Neuronal stem cell (in vitro differentiated cells): ENCODE data around the gene CADM2.

Experiments
- DNase-seq: peaks from one replicate; pipeline ENCODE4 v3.0.0-alpha.2; 2013; ENCODE audit warnings: low spot score
- H2AFZ ChIP-seq: one replicate; pipeline ENCODE4 v1.6.1; 2013; ENCODE audit warnings: mild to moderate bottlenecking, low read length, inconsistent platforms
- H2AK5ac ChIP-seq: 2 replicates; pipeline ENCODE4 v1.6.1; 2013; ENCODE audit warnings: low read depth, mild to moderate bottlenecking, inconsistent platforms, low read length, moderate library complexity, mixed read lengths
- H2BK120ac ChIP-seq: 2 replicates; pipeline ENCODE4 v1.6.1; 2013; ENCODE audit warnings: low read depth, mild to moderate bottlenecking, inconsistent platforms, low read length, moderate library complexity, mixed read lengths
- H2BK12ac ChIP-seq: one replicate; pipeline ENCODE4 v1.6.1; 2013; ENCODE audit warnings: low read length, inconsistent platforms
- H2BK15ac ChIP-seq: 2 replicates; pipeline ENCODE4 v1.6.1; 2013; ENCODE audit warnings: mild to moderate bottlenecking, low read length, inconsistent platforms, mixed read lengths
- H2BK5ac ChIP-seq: one replicate; pipeline ENCODE4 v1.6.1; 2013; ENCODE audit warnings: inconsistent platforms, mild to moderate bottlenecking, low read length, moderate library complexity
- H3K14ac ChIP-seq: one replicate; pipeline ENCODE4 v1.6.1; 2013; ENCODE audit warnings: low read length, inconsistent platforms
- H3K18ac ChIP-seq: 2 replicates; pipeline ENCODE4 v1.6.1; 2013; ENCODE audit warnings: low read length, inconsistent platforms
- H3K23ac ChIP-seq: 2 replicates; pipeline ENCODE4 v1.6.1; 2013; ENCODE audit warnings: low read depth, mild to moderate bottlenecking, mixed read lengths, low read length, inconsistent platforms; ENCODE audit not compliant: poor library complexity
- H3K27ac ChIP-seq: replicated peaks from 3 replicates; pipeline ENCODE4 v1.5.1; 2013; ENCODE audit warnings: low read length, inconsistent platforms
- H3K27me3 ChIP-seq, 3 experiments: 2 replicates each; pipeline ENCODE4 v1.6.1; 2013; ENCODE audit warnings: low read length in 3 of 3, mild to moderate bottlenecking in 2 of 3, inconsistent platforms in 1 of 3, low read depth in 1 of 3, mixed read lengths in 1 of 3, moderate library complexity in 1 of 3; ENCODE audit not compliant: control insufficient read depth in 3 of 3, insufficient read depth in 3 of 3
- H3K36me3 ChIP-seq, 2 donors: replicated peaks in 1 of 2; 2 replicates each; pipeline ENCODE4 v1.6.1; 2013; ENCODE audit warnings: low read length in 2 of 2; ENCODE audit not compliant: control insufficient read depth in 2 of 2, insufficient read depth in 2 of 2
- H3K4ac ChIP-seq: 2 replicates; pipeline ENCODE4 v1.6.1; 2013; ENCODE audit warnings: inconsistent platforms, mild to moderate bottlenecking, low read length, moderate library complexity
- H3K4me1 ChIP-seq, 2 donors: 1 replicate in 1 of 2; 2 replicates in 1 of 2; pipeline ENCODE4 v1.6.1; 2013; ENCODE audit warnings: low read length in 2 of 2, low read depth in 1 of 2; ENCODE audit not compliant: control insufficient read depth in 2 of 2, insufficient read depth in 1 of 2
- H3K4me2 ChIP-seq: one replicate; pipeline ENCODE4 v1.6.1; 2013; ENCODE audit warnings: mild to moderate bottlenecking, low read length, inconsistent platforms; ENCODE audit not compliant: insufficient read depth, poor library complexity, severe bottlenecking
- H3K4me3 ChIP-seq, 2 donors: 2 replicates each; pipeline ENCODE4 v1.5.1; 2013; ENCODE audit warnings: low read length in 2 of 2, mild to moderate bottlenecking in 2 of 2, inconsistent platforms in 1 of 2, moderate library complexity in 1 of 2
- H3K79me1 ChIP-seq: one replicate; pipeline ENCODE4 v1.6.1; 2013; ENCODE audit warnings: low read depth, mild to moderate bottlenecking, inconsistent platforms, low read length, moderate library complexity
- H3K9ac ChIP-seq: one replicate; pipeline ENCODE4 v1.6.1; 2013; ENCODE audit warnings: mild to moderate bottlenecking, low read depth, low read length, inconsistent platforms; ENCODE audit not compliant: poor library complexity
- H3K9me3 ChIP-seq, 2 donors: replicated peaks in 1 of 2; 2 replicates each; pipeline versions ENCODE3 to v1.6.1; 2013; ENCODE audit warnings: low read length in 2 of 2, mild to moderate bottlenecking in 2 of 2, inconsistent platforms in 1 of 2, low read depth in 1 of 2, mixed read lengths in 1 of 2, moderate library complexity in 1 of 2; ENCODE audit not compliant: control insufficient read depth in 2 of 2, insufficient read depth in 1 of 2
- H4K8ac ChIP-seq: one replicate; pipeline ENCODE4 v1.6.1; 2013; ENCODE audit warnings: low read depth, mild to moderate bottlenecking, inconsistent platforms, low read length, moderate library complexity
- H4K91ac ChIP-seq: one replicate; pipeline ENCODE4 v1.6.1; 2013; ENCODE audit warnings: low read length, low read depth, mild to moderate bottlenecking, inconsistent platforms; ENCODE audit not compliant: poor library complexity
- WGBS, 2 donors: extraction: QIAGEN DNeasy Blood & Tissue Kit; methylation state at CpG; one replicate each; pipeline ENCODE4 v1.1.7; 2013; ENCODE audit warnings: missing lambda C conversion rate in 2 of 2, mixed read lengths in 1 of 2; ENCODE audit not compliant: insufficient read length in 2 of 2, insufficient replicate concordance in 1 of 2; ENCODE audit errors: extremely low coverage in 2 of 2; 5-methylcytosine and 5-hydroxymethylcytosine counted together

CADM2 gene

GRCh38 chr3:85740561-85740960, 781.8 kb downstream of the CADM2 start:
- Histone ChIP-seq H3K27ac (no peak overlapping the region), H3K4me1 (no peaks in the 10 kb centered on the region), H4K91ac (no peak overlapping the region), H3K9ac (no peak overlapping the region), H4K8ac (no peak overlapping the region), H3K79me1 (no peaks in the 10 kb centered on the region), H2BK5ac (no peak overlapping the region), H3K14ac (no peak overlapping the region), H3K27me3 (no peaks in the 10 kb centered on the region), H3K23ac (no peak overlapping the region), H3K18ac (no peak overlapping the region), H3K36me3 (no peaks in the 10 kb centered on the region), H3K4me3 (no peak overlapping the region), H3K9me3 (no peaks in the 10 kb centered on the region), H2BK15ac (no peak overlapping the region), H2AK5ac (no peak overlapping the region), H2BK120ac (no peak overlapping the region), H3K4ac (no peak overlapping the region), H2BK12ac (no peak overlapping the region), H2AFZ (no peak overlapping the region), H3K4me2 (no peak overlapping the region)
- no CpG with 5 or more reads among the region's 2 CpGs for WGBS, 2 donors
- DNase-seq: no peak

DNA sequence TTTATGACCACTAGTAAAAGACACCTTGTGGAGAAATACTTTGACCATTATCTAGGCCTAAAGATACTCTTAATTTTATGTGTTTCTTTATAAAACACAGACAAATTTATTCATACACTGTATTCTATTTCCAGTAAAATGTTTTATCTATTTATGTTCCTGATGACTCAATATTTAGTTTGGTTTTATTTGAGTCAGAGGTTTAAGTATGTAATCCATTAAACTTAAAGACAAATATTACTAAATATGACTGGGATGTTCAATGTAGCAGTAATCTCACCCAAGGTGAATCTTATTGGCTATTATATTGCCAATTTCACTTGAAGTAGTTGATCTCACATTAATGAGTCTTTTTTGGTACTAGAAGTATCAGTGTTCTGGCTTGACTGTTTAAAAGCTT, 799.7 kb downstream of the CADM2 start:
- H4K91ac ChIP-seq: no peak overlapping the region
- no peaks in the 10 kb centered on the region for H3K9me3 ChIP-seq
- no peak overlapping the region for H2BK120ac ChIP-seq
- no peak overlapping the region for H2AK5ac ChIP-seq
- H4K8ac ChIP-seq: no peak overlapping the region
- no peak overlapping the region for H3K4me3 ChIP-seq
- no peak overlapping the region for H3K23ac ChIP-seq
- no peaks in the 10 kb centered on the region for H3K79me1 ChIP-seq
- no peak overlapping the region for H3K14ac ChIP-seq
- no peak overlapping the region for H2BK5ac ChIP-seq
- H3K36me3 ChIP-seq: no peaks in the 10 kb centered on the region
- H3K4me2 ChIP-seq: no peak overlapping the region
- no peak overlapping the region for H3K9ac ChIP-seq
- H2BK12ac ChIP-seq: no peak overlapping the region
- no peak overlapping the region for H3K18ac ChIP-seq
- no peak overlapping the region for H3K27ac ChIP-seq
- no peak overlapping the region for H2BK15ac ChIP-seq
- H3K4ac ChIP-seq: no peak overlapping the region
- no peak overlapping the region for H2AFZ ChIP-seq
- no peak for DNase-seq
- no peaks in the 10 kb centered on the region for H3K4me1 ChIP-seq
- no peaks in the 10 kb centered on the region for H3K27me3 ChIP-seq

DNA sequence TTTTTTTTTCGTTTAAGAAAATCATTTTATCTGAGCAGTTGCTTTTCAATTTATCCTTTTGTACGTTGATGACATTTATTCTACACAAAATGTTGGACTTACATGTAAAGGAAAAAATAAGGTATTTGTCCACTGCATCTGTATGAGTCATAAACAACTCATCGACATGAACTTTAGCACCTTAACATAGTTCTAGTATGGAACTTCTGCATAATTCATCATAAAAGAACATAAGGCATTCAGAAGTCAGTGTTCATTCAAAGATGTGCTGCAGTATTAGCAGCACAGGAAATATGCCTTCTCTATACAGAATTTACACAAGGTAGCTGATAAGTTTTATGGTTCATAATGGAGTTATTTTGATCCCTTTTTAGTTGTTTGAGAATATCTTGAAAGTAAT, 801.6 kb downstream of the CADM2 start:
- Histone ChIP-seq H2BK120ac (no peak overlapping the region), H3K36me3 (no peaks in the 10 kb centered on the region), H3K27ac (no peak overlapping the region), H3K18ac (no peak overlapping the region), H2BK12ac (no peak overlapping the region), H4K91ac (no peak overlapping the region), H2BK15ac (no peak overlapping the region), H2AK5ac (no peak overlapping the region), H3K9me3 (no peaks in the 10 kb centered on the region), H3K9ac (no peak overlapping the region), H3K14ac (no peak overlapping the region), H3K4me2 (no peak overlapping the region), H3K4ac (no peak overlapping the region), H3K27me3 (no peaks in the 10 kb centered on the region), H3K4me3 (no peak overlapping the region), H3K23ac (no peak overlapping the region), H3K79me1 (no peaks in the 10 kb centered on the region), H4K8ac (no peak overlapping the region), H3K4me1 (no peaks in the 10 kb centered on the region), H2AFZ (no peak overlapping the region), H2BK5ac (no peak overlapping the region)
- DNase-seq: no peak
- no CpG with 5 or more reads among the region's 3 CpGs for WGBS, 2 donors

DNA sequence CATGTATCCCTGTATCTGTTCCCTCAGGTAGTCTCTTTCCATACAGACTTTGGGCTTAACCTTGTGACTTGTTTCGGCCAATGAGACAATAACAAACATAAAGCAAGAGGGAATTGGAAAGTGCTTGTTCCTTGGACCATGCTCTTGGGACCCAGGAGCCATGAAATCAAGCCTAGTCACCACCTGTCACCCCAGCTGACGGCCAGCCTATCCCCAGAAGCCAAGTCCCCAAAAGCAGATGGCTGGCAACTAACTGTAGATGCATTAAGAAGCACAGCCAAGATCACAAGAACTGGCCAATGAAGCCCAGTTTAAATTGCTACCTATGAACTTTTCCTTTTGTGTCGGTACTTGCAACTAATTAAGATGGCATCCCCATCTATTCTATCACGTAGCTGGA, 822.0 kb downstream of the CADM2 start:
- H3K4ac ChIP-seq: no peak overlapping the region
- DNase-seq: no peak
- H3K27me3 ChIP-seq: no peaks in the 10 kb centered on the region
- no peak overlapping the region for H4K8ac ChIP-seq
- H3K4me1 ChIP-seq: no peaks in the 10 kb centered on the region
- H3K18ac ChIP-seq: no peak overlapping the region
- no peak overlapping the region for H2BK120ac ChIP-seq
- H2BK15ac ChIP-seq: no peak overlapping the region
- H3K4me3 ChIP-seq: no peak overlapping the region
- no peak overlapping the region for H2AK5ac ChIP-seq
- no peak overlapping the region for H2BK12ac ChIP-seq
- H3K9ac ChIP-seq: no peak overlapping the region
- no peak overlapping the region for H4K91ac ChIP-seq
- no peaks in the 10 kb centered on the region for H3K79me1 ChIP-seq
- no CpG with 5 or more reads among the region's 4 CpGs for WGBS, 2 donors
- H3K4me2 ChIP-seq: no peak overlapping the region
- H2BK5ac ChIP-seq: no peak overlapping the region
- no peak overlapping the region for H3K14ac ChIP-seq
- H3K9me3 ChIP-seq: no peaks in the 10 kb centered on the region
- H3K27ac ChIP-seq: no peak overlapping the region
- no peaks in the 10 kb centered on the region for H3K36me3 ChIP-seq
- no peak overlapping the region for H2AFZ ChIP-seq
- no peak overlapping the region for H3K23ac ChIP-seq
